SJSA1 (cell line): Measurements from ENCODE around the gene ZNF333. TPM values are rescaled to one million over a fixed set of nuclear protein-coding genes. Genes with fewer than 3 reads are reported as not detected.
A peak's percentile ranks its signal among the peaks of the same experiment; 100 is the strongest.
"Not testable (repeated sequence)": the region's sequence is repeated elsewhere in the genome, so short reads cannot be mapped to it uniquely, and the experiment has no call there.

Source experiments
- DNase-seq, 2 experiments: peaks; one replicate each; pipeline ENCODE4 v3.0.0-alpha.2; 2015 to 2020; ENCODE audit warnings: low spot score in 2 of 2, low read depth in 1 of 2
- H3K27ac ChIP-seq: fragments of 250-450 bp; sonication (Bioruptor Pico); 2 replicates; pipeline ENCODE4 v1.5.1; 2020; ENCODE audit warnings: mild to moderate bottlenecking, moderate library complexity
- H3K27me3 ChIP-seq: fragments of 250-450 bp; sonication (Bioruptor Pico); replicated peaks from 2 replicates; pipeline ENCODE4 v1.5.1; 2020; ENCODE audit warnings: mild to moderate bottlenecking, moderate library complexity
- H3K36me3 ChIP-seq: fragments of 250-450 bp; sonication (Bioruptor Pico); 2 replicates; pipeline ENCODE4 v1.5.1; 2020; ENCODE audit warnings: mild to moderate bottlenecking
- H3K4me1 ChIP-seq: fragments of 250-450 bp; sonication (Bioruptor Pico); replicated peaks from 2 replicates; pipeline ENCODE4 v1.6.1; 2021; ENCODE audit warnings: mild to moderate bottlenecking
- H3K4me3 ChIP-seq: fragments of 250-450 bp; sonication (Bioruptor Pico); 2 replicates; pipeline ENCODE4 v1.5.1; 2020; ENCODE audit warnings: mild to moderate bottlenecking
- H3K9me3 ChIP-seq: fragments of 250-450 bp; sonication (Bioruptor Pico); replicated peaks from 2 replicates; pipeline ENCODE4 v1.5.1; 2020; ENCODE audit warnings: mild to moderate bottlenecking
- total RNA-seq: library from RNA; depleted of rRNA; stranded (reverse); fragments of >200 nt; shearing (Covaris generic); gene quantifications from 2 replicates; pipeline ENCODE4 v1.2.3, GENCODE V29; 2014

The ZNF333 gene
- total RNA-seq, 1 experiment from 2014 or later: 17.3 TPM

DNA sequence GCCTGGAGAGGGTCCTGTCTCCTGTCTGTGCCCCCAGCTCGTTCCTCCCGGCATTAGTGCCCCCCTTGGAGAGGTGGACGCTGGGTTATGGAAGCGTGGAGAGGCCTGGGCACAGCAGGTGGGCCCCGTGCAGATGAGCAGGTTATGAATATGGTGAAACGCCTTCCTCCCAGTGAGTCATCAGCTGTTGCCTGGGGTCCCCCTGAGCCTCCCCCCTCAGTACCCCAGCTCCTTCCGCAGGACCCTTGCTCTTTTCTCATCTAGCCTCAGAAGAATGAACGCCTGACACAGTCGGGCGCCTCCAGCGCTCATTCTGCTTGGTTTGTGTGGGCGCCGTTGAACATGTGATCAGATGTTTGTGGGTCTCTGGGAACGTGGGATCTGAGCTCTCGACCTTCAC lies 76.0 kb downstream of the ZNF333 start:
- not testable (repeated sequence) for H3K4me1 ChIP-seq, H3K27me3 ChIP-seq, H3K4me3 ChIP-seq, H3K36me3 ChIP-seq, H3K9me3 ChIP-seq, H3K27ac ChIP-seq, DNase-seq

DNA sequence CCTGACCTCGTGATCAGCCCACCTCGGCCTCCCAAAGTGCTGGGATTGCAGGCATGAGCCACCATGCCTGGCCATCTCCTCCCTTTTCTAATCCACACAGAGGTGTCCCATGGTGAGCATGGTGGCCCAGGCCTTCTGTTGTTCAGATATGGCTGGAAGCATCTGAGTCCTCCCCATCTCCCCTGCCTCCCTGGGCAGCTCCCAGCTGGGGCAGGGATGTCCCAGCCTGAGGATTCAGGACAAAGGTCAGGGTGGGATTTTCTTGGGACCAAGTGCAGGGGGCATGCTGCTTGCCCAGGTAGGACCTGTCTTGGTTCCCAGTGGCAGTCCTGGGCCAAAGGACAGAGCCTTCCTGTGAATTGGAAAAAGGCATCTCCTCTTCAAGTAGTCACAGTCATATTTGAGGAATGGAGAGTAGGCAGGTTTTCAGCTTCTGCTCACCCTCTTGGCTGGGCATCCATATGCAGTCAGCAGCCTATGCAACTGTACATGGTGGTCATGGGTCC lies 77.7 kb downstream of the ZNF333 start:
- no peak for DNase-seq
- Histone ChIP-seq H3K4me1 (no peaks in the 10 kb centered on the region), H3K9me3 (no peaks in the 10 kb centered on the region), H3K36me3 (no peaks in the 10 kb centered on the region), H3K27me3 (no peaks in the 10 kb centered on the region), H3K27ac (no peak overlapping the region), H3K4me3 (no peak overlapping the region)

DNA sequence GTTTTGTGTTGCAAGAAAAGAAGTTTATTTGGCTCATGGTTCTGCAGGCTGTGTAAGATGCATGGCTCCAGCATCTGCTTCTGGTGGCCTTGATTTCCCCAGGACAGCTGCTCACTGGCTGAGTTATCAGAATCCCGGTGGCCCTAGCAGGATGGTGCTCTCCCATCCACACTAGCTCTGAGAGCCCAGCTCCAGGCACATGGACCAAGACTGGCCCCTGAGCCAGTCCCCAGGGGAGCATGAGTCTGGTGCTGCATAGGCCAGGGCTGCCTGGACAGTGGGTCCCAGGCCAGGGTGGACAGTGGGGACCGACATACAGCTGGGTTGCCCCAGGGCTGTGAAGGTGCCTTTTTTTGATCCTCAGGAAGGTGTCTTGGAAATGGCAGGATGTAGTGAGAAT lies 78.2 kb downstream of the ZNF333 start:
- Histone ChIP-seq H3K36me3 (no peaks in the 10 kb centered on the region), H3K4me1 (no peaks in the 10 kb centered on the region), H3K27me3 (no peaks in the 10 kb centered on the region), H3K27ac (no peak overlapping the region), H3K9me3 (no peaks in the 10 kb centered on the region), H3K4me3 (no peak overlapping the region)
- peak in 1 of 2 experiments; percentile 16 for DNase-seq

DNA sequence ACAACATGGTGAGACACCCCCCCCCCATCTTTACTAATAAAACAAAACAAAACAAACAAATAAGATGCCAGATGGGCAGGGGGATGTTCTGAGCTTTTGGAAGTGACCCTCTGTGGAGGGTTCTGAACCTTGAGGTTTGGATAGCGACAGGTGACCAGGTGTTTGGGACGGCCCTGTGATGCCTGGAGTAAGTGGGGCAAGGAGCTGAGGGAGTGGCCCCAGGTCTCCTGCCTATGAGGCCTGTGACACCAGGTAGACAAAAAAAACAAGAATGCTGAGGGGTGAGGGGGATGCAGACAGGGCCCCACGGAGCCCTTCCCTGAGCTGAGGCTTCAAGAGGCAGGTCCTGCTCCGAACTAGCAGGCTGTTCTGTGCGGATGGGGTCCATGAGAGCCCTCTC lies 79.4 kb downstream of the ZNF333 start:
- Histone ChIP-seq H3K27me3 (no peaks in the 10 kb centered on the region), H3K4me1 (no peaks in the 10 kb centered on the region), H3K36me3 (no peaks in the 10 kb centered on the region), H3K27ac (no peak overlapping the region), H3K9me3 (no peaks in the 10 kb centered on the region), H3K4me3 (no peak overlapping the region)
- DNase-seq: peak in 1 of 2 experiments; percentile 25

DNA sequence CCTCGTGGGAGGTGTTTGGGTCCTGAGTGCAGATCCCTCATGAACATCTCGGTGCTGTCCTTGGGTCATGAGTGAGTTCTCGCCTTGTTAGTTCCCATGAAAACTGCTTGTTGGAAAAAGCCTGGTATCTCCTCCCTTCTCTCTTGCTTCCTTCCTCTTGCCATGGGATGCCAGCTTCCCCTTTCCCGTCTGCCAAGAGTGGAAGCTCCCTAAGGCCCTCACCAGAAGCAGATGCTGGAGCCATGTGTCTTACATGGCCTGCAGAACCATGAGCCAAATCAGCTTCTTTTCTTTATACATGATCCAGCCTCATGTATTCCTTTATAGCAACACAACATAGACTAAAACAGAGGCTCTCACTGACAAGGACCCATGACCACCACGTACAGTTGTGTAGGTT lies 80.3 kb downstream of the ZNF333 start:
- Histone ChIP-seq H3K36me3 (no peaks in the 10 kb centered on the region), H3K4me3 (no peak overlapping the region), H3K4me1 (no peaks in the 10 kb centered on the region), H3K27me3 (no peaks in the 10 kb centered on the region), H3K9me3 (no peaks in the 10 kb centered on the region), H3K27ac (no peak overlapping the region)
- no peak for DNase-seq

DNA sequence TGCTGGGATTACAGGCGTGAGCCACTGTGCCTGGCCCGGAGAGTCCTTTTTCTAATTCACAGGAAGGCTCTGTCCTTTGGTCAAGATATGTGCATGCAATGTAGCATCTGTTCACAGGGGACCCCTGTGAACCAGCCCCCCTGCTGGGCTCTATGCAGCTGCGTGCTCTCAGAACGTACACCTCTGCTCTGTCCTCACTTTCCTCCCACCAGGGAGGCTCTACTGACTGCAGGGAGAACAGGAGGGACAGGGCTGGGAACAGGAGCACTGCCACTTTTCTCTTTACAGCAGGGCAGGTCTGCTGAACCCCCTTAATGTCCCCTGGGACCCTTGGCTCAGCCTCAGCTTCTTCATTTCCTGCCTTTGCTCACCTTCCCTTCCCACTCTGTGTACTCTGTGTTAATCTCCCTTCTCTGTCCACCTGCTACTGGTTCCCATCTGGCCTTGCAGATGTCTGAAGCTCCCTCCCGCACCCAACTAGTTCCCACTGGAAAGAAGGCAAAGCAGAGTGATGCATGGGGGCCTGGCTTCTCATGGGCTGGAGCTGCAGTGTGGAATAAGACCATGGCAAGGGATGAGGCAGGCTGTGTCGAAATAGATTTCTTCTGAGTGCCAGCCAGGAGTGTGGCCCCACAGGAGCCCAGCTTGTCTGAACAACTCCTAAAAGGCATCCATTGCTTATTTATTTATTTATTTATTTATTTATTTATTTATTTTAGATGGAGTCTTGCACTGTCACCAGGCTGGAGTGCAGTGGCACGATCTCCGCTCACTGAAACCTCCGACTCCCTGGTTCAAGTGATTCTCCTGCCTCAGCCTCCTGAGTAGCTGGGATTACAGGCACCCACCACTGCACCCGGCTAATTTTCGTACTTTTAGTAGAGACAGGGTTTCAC lies 81.3 kb downstream of the ZNF333 start:
- H3K4me3 ChIP-seq: no peak overlapping the region
- H3K27me3 ChIP-seq: no peaks in the 10 kb centered on the region; the same call in 1 of the 2 replicates
- peak in 1 of 2 experiments; percentile 20 for DNase-seq
- H3K4me1 ChIP-seq: no peaks in the 10 kb centered on the region
- no peak overlapping the region for H3K27ac ChIP-seq
- no peaks in the 10 kb centered on the region for H3K36me3 ChIP-seq
- H3K9me3 ChIP-seq: no peaks in the 10 kb centered on the region

DNA sequence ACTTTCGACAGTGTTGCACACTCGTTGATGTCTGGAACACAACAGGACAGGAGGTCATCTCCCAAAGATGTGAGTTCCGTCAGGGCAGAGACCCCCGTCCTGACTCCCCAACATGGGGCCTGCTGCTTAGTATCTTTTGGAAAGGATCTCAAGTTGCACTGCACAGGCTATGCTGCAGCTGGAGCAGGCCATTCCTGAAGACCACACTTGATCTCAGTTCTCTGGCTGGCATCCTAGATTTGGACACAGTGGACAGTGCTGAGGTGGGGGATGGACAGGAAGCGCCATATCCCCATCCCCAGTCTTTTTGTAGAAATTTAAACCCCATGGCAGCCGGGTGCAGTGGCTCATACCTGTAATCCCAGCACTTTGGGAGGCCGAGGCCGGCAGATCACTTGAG lies 82.6 kb downstream of the ZNF333 start:
- Histone ChIP-seq H3K27me3 (no peaks in the 10 kb centered on the region; the same call in 1 of the 2 replicates), H3K27ac (no peak overlapping the region), H3K4me1 (no peaks in the 10 kb centered on the region), H3K9me3 (no peaks in the 10 kb centered on the region), H3K36me3 (no peaks in the 10 kb centered on the region), H3K4me3 (no peak overlapping the region)
- DNase-seq: peak in 1 of 2 experiments; percentile 10

DNA sequence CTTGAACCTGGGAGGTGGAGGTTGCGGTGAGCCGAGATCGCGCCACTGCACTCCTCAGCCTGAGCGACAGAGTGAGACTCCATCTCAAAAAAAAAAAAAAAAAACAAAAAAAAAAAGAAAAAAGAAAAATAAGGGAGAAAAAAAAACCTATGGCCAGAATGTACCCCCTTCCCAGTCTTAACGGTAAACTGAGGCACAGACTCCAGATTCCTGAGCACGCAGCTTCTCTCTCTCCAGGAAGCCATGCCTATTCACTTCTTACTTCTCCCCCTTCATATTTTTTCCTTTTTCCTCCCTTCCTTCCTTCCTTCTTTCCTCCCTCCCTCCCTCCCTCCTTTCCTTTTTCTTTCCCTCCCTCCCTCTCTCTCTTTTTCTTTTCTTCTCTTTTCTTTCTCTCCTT lies 83.1 kb downstream of the ZNF333 start:
- Histone ChIP-seq H3K27me3 (no peaks in the 10 kb centered on the region; the same call in 1 of the 2 replicates), H3K4me3 (no peak overlapping the region), H3K4me1 (no peaks in the 10 kb centered on the region), H3K27ac (no peak overlapping the region), H3K36me3 (no peaks in the 10 kb centered on the region), H3K9me3 (no peaks in the 10 kb centered on the region)
- peak in 1 of 2 experiments; percentile 7 for DNase-seq

DNA sequence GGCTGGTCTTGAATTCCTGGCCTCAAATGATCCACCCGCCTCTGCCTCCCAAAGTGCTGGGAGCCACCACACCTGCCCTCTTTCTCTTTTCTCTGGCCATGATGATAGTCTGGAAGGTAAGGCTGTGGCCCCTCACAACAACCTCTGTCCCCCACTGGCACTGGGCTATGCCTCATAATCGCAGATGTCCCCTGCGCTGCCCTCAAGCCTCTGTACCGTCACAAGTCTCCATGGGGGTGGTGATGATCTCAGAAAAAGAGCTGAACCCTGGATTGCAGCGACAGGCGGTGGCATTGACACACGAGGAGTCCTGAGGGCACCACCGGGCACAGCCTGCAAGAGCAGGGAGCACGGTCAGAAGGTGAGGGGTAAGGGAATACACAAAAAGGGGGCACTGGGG lies 83.9 kb downstream of the ZNF333 start:
- not testable (repeated sequence) for H3K4me3 ChIP-seq, H3K27me3 ChIP-seq
- peak in 1 of 2 experiments; percentile 22 for DNase-seq

DNA sequence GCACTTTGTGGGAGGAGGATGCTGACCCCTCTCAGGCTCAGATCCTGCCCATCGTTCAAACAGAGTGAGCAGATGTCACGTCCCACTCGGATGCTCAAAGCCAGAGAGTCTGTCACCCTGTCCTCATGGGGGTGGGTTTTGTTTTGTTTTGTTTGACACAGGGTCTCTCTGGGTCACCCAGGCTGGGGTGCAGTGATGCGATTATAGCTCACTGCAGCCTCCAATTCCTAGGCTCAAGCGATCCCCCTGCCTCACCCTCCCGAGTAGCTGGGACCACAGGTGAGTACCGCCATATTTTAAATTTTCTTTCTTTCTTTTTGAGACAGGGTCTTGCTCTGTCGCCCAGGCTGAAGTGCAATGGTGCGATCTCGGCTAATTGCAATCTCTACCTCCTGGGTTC lies 84.5 kb downstream of the ZNF333 start:
- H3K9me3 ChIP-seq: no peaks in the 10 kb centered on the region
- no peak overlapping the region for H3K4me3 ChIP-seq
- peak in 1 of 2 experiments; percentile 32 for DNase-seq
- H3K27me3 ChIP-seq: no peaks in the 10 kb centered on the region; the same call in 1 of the 2 replicates
- H3K27ac ChIP-seq: no peak overlapping the region
- H3K36me3 ChIP-seq: no peaks in the 10 kb centered on the region
- no peaks in the 10 kb centered on the region for H3K4me1 ChIP-seq

More for the DNA sequence above, 83.9 kb downstream of the ZNF333 start:
- not testable (repeated sequence) for H3K27ac ChIP-seq, H3K4me1 ChIP-seq, H3K9me3 ChIP-seq, H3K36me3 ChIP-seq

DNA sequence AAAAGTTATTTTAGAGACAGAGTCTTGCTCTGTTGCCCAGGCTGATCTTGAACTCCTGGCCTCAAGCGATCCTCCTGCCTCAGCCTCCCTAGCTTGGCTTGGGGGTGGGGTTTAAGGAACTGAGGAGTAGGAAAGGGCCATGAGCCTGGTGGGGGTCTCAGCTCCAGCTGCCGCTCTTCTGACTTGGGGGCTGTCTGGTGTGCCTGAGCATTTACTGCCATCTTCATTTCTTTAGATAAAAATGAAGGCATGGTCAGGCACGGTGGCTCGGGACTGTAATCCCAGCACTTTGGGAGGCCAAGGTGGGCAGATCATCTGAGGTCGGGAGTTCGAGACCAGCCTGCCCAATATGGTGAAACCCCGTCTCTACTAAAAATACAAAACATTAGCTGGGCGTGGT lies 85.5 kb downstream of the ZNF333 start:
- not testable (repeated sequence) for H3K27ac ChIP-seq, H3K4me3 ChIP-seq
- DNase-seq: peak in 1 of 2 experiments; percentile 15

DNA sequence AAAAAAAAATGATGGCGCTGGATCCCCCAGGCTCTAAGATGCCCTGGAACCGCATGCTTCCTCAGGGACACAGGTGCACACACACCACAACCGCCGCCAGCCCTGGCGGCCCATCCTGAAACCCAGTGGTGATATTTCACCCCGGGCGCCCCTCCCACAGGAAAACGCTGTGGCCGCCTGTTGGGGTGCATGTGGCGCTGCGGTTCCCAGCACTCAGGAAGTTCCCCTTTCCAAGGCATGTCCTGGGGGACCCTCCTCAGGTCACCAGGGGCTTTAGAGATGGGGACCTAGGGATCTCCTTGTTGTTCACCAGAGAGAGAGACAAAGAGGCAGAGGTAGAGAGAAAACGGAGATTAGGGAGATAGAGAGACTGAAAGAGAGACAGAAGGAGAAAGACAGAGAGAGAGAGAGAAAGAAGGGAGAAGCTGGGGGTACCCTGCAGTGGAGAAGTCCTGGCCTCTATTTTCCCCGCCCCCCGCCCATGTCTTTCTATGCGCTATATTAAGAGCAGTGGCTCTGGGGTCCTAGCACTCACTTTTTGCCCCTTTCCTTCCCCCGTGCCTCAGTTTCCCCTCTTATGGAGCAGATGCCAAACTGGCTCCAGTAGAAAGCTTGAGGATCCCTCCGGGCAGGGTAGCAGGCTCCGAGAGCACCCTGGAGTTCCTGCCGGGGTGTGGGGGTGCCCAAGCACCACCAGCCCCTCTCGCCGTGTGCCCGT lies 86.2 kb downstream of the ZNF333 start:
- no peaks in the 10 kb centered on the region; the same call in 1 of the 2 replicates for H3K27me3 ChIP-seq
- no peaks in the 10 kb centered on the region for H3K36me3 ChIP-seq
- no peaks in the 10 kb centered on the region for H3K4me1 ChIP-seq
- no peaks in the 10 kb centered on the region for H3K9me3 ChIP-seq
- DNase-seq: peak in 1 of 2 experiments; percentile 36
- no peak overlapping the region for H3K4me3 ChIP-seq
- no peak overlapping the region for H3K27ac ChIP-seq

More for the DNA sequence above, 85.5 kb downstream of the ZNF333 start:
- H3K36me3 ChIP-seq, H3K27me3 ChIP-seq, H3K4me1 ChIP-seq, H3K9me3 ChIP-seq: not testable (repeated sequence)

DNA sequence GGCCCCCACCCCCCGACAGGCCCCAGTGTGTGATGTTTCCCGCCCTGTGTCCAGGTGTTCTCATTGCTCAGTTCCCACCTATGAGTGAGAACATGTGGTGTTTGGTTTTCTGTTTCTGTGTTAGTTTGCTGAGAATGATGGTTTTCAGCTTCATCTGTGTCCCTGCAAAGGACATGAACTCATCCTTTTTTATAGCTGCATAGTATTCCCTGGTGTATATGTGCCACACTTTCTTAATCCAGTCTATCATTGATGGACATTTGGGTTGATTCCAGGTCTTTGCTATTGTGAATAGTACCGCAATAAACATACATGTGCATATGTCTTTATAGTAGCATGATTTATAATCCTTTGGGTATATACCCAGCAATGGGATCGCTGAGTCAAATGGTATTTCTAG lies 87.8 kb downstream of the ZNF333 start:
- not testable (repeated sequence) for H3K27ac ChIP-seq, H3K27me3 ChIP-seq, H3K36me3 ChIP-seq, H3K4me1 ChIP-seq, DNase-seq, H3K9me3 ChIP-seq, H3K4me3 ChIP-seq
